Vagina (tissue), 2 donors: Measurements from ENCODE around the gene IGLON5.

Source experiments
- CTCF ChIP-seq, 3 experiments: fragments of 450-650 bp in 2 of 3; fragments of 200-600 bp in 1 of 3; sonication (generic) in 1 of 3; IDR thresholded peaks; one replicate each; pipeline ENCODE4 v1.5.1; 2017 to 2019; ENCODE audit warnings: antibody characterized with exemption in 3 of 3, mild to moderate bottlenecking in 2 of 3, moderate library complexity in 2 of 3
- POLR2A ChIP-seq, 2 donors: fragments of 450-650 bp; IDR thresholded peaks; one replicate each; pipeline ENCODE4 v1.6.1; 2017; ENCODE audit warnings: antibody characterized with exemption in 2 of 2, mild to moderate bottlenecking in 2 of 2, moderate library complexity in 2 of 2

- no peak for TF ChIP-seq CTCF (IDR thresholded peaks at IDR 0.05)
- no peak for TF ChIP-seq POLR2A (IDR thresholded peaks at IDR 0.05)
Observed at GRCh38 chr19:51333836-51334460, 22.5 kb downstream of the IGLON5 start.
